GM12878 (cell line): ENCODE measurements around the gene CCDC85B. TPM values are rescaled to one million over a fixed set of nuclear protein-coding genes. Genes with fewer than 3 reads are reported as not detected.

Experiments used
- ATAC-seq: fragments of 200-7000 bp; cut with Tn5 transposase; 3 replicates; pipeline ENCODE4 v1.9.1; 2020; ENCODE audit warnings: mild to moderate bottlenecking, moderate library complexity
- BruUV-seq: library from RNA; stranded (reverse); fragments of 400-500 nt; replicated peaks from 2 replicates; lab custom pipeline; 2021; lab: Mats Ljungman, UMichigan
- CTCF ChIA-PET: fragments of 300-600 bp; sonication (Branson Sonifier 250); formaldehyde crosslinking; extraction: SDS; loops from one replicate; lab custom pipeline; 2021; ENCODE audit warnings: inconsistent platforms; lab: Yijun Ruan, JAX
- POLR2A ChIA-PET: fragments of 350-600 bp; formaldehyde crosslinking; extraction: SDS; loops from one replicate; lab custom pipeline; 2021; ENCODE audit warnings: inconsistent platforms; lab: Charles Lee
- RAD21 ChIA-PET: fragments of 300-600 bp; sonication (Branson Sonifier 250); formaldehyde crosslinking; loops from one replicate; lab custom pipeline; 2023; ENCODE audit warnings: antibody characterized with exemption; ENCODE audit not compliant: unreplicated experiment; lab: Charles Lee
- SMC1A ChIA-PET: fragments of 300-600 bp; sonication (Branson Sonifier 250); formaldehyde crosslinking; loops from one replicate; lab custom pipeline; 2023; ENCODE audit not compliant: unreplicated experiment, uncharacterized antibody; lab: Charles Lee
- DNase-seq: peaks from one replicate; pipeline ENCODE4 v3.0.0-alpha.2; 2011; ENCODE audit warnings: low read depth, low spot score
- FAIRE-seq: peaks from 3 replicates; lab custom pipeline; 2011; peaks lifted over from hg19 to GRCh38; lab: Jason Lieb, UNC
- H2AFZ ChIP-seq: 2 replicates; pipeline ENCODE4 v1.6.0; 2011; ENCODE audit warnings: low read depth, low read length, control low read depth; ENCODE audit not compliant: control insufficient read depth
- H3K27ac ChIP-seq: 2 replicates; pipeline ENCODE4 v1.5.1; 2011; ENCODE audit warnings: control low read depth; ENCODE audit not compliant: control insufficient read depth, insufficient read depth
- H3K27me3 ChIP-seq, 2 experiments: replicated peaks in 1 of 2; 2 replicates each; pipeline versions ENCODE4 v1.6.0 to v1.6.1; 2011; ENCODE audit warnings: low read length in 1 of 2; ENCODE audit not compliant: control insufficient read depth in 2 of 2, insufficient read depth in 2 of 2
- H3K36me3 ChIP-seq, 2 experiments: 2 replicates each; pipeline ENCODE4 v1.5.1; 2011; ENCODE audit warnings: low read length in 1 of 2; ENCODE audit not compliant: control insufficient read depth in 2 of 2, insufficient read depth in 2 of 2
- H3K4me1 ChIP-seq: 2 replicates; pipeline ENCODE4 v1.6.1; 2011; ENCODE audit warnings: mild to moderate bottlenecking, low read length, moderate library complexity, mixed read lengths; ENCODE audit not compliant: control insufficient read depth, insufficient read depth
- H3K4me2 ChIP-seq: 2 replicates; pipeline ENCODE4 v1.6.0; 2011; ENCODE audit warnings: control low read depth; ENCODE audit not compliant: control insufficient read depth, insufficient read depth
- H3K4me3 ChIP-seq: fragments of 200-600 bp; sonication (generic); 2 replicates; pipeline ENCODE4 v1.5.1; 2016
- H3K79me2 ChIP-seq: 2 replicates; pipeline ENCODE4 v1.6.0; 2011; ENCODE audit warnings: low read length; ENCODE audit not compliant: control insufficient read depth, insufficient read depth
- H3K9ac ChIP-seq: 2 replicates; pipeline ENCODE4 v1.8.0; 2011; ENCODE audit warnings: low read length, control low read depth, mixed read lengths; ENCODE audit not compliant: control insufficient read depth, insufficient read depth
- H3K9me3 ChIP-seq: replicated peaks from 3 replicates; pipeline ENCODE4 v1.5.1; 2011; ENCODE audit warnings: mild to moderate bottlenecking, low read length; ENCODE audit not compliant: control insufficient read depth, insufficient read depth
- H4K20me1 ChIP-seq: 2 replicates; pipeline ENCODE4 v1.6.0; 2011; ENCODE audit not compliant: control insufficient read depth, insufficient read depth
- CBX3 ChIP-seq: fragments of 200-600 bp; sonication (generic); IDR thresholded peaks from 2 replicates; pipeline ENCODE4 v1.6.1; 2016; ENCODE audit warnings: low read depth, borderline replicate concordance
- SMC3 ChIP-seq: IDR thresholded peaks from 2 replicates; pipeline ENCODE4 v1.6.1; 2011; ENCODE audit warnings: low read length, improper control_type of control experiment, borderline replicate concordance
- WGBS: methylation state at CpG from one replicate; pipeline ENCODE4 v1.1.6; 2016; ENCODE audit warnings: low lambda C conversion rate; ENCODE audit not compliant: insufficient replicate concordance, insufficient coverage; ENCODE audit errors: missing lambda C conversion rate; 5-methylcytosine and 5-hydroxymethylcytosine counted together
- in situ Hi-C: fragments of 300-500 bp; cut with MboI; formaldehyde crosslinking; loops from 9 replicates; pipeline ENCODE4 v1.14.3; 2018; ENCODE audit warnings: mixed read lengths
- intact Hi-C: fragments of 100-400 bp; cut with micrococcal nuclease; formaldehyde crosslinking; loops from one replicate; pipeline ENCODE4 v1.14.2; 2022; ENCODE audit not compliant: unreplicated experiment
- polyA plus RNA-seq, 11 experiments: library from polyadenylated mRNA; depleted of rRNA in 4 of 11; unstranded in 6 of 11; stranded (reverse) in 5 of 11; fragments of >200 nt; fragmentation: Nextera tagmentation in 4 of 11; fragmentation: Illumina TruSeq in 1 of 11; extraction: Ambion mirVana in 4 of 11; extraction: Trizol in 1 of 11; gene quantifications; 1 replicate in 1 of 11; 2 replicates in 10 of 11; pipeline versions ENCODE4 v1.2.1 to v1.2.3, GENCODE V29; 2011 to 2016; ENCODE audit warnings: inconsistent platforms in 2 of 11, missing spikeins in 2 of 11, low read depth in 1 of 11
- total RNA-seq, 4 experiments: library from RNA; depleted of rRNA in 3 of 4; stranded (reverse); fragments of >200 nt in 3 of 4; fragmentation: Illumina TruSeq in 1 of 4; extraction: Trizol in 1 of 4; gene quantifications; 2 replicates each; pipeline versions ENCODE4 v1.2.1 to v1.2.3, GENCODE V29; 2013 to 2021
- TF ChIP-seq, protein P1 (sequence below): fragments of 450-650 bp; IDR thresholded peaks from 2 replicates; pipeline ENCODE4 v1.6.1; 2016; ENCODE audit warnings: mild to moderate bottlenecking

The CCDC85B gene
- total and polyA plus RNA-seq, 10 of the 15 experiments (the other 5 are each of a cell fraction or from before 2014, with no cell fraction given), result 0.32 to 114 (median 49.5) TPM

DNA sequence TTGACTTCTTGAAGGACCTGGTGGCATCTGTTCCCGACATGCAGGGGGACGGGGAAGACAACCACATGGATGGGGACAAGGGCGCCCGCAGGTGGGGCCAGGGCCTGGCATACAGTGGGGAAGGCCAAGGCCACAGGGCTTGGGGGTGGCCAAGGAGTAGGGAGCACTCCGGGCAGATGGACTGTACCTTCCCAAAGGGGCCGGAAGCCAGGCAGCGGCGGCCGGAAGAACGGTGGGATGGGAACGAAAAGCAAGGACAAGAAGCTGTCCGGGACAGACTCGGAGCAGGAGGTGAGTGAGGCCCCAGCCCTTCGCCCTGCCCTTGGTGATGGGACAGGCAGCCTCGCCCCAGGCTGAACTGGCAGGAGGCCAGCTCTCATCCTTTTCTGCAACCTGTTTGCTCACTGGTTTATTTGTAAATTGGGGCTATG lies 29.9 kb downstream of the CCDC85B start:
- peak overlapping the region; percentile 68 for H3K9ac ChIP-seq
- ChIA-PET CTCF (interaction anchor here (0.9 kb wide), 1 partner anchor 31 kb away, joined by 3 read pairs; the partner anchor contains the start of gene CCDC85B), POLR2A (interaction anchor here (0.6 to 1.5 kb wide), 6 partner anchors 8 to 61 kb away, joined by 3 to 5 read pairs (median 4); partner anchors contain the start of genes CCDC85B, FIBP and MUS81), RAD21 (interaction anchor here (0.7 to 1.8 kb wide), 2 partner anchors 12 to 30 kb away, joined by 3 to 5 read pairs; partner anchors contain the start of gene CCDC85B), SMC1A (interaction anchor here (0.7 to 1.2 kb wide), 2 partner anchors 31 to 143 kb away, joined by 3 read pairs; no protein-coding TSS in a partner anchor)
- BruUV-seq, result no TSS peak
- ATAC-seq, result no peak
- H3K4me2 ChIP-seq, result peak overlapping the region; percentile 95
- no peaks in the 10 kb centered on the region for H3K27me3 ChIP-seq
- H4K20me1 ChIP-seq, result no peaks in the 10 kb centered on the region
- TF ChIP-seq SMC3 (no peak), CBX3 (no peak)
- TF ChIP-seq, protein P1, sequence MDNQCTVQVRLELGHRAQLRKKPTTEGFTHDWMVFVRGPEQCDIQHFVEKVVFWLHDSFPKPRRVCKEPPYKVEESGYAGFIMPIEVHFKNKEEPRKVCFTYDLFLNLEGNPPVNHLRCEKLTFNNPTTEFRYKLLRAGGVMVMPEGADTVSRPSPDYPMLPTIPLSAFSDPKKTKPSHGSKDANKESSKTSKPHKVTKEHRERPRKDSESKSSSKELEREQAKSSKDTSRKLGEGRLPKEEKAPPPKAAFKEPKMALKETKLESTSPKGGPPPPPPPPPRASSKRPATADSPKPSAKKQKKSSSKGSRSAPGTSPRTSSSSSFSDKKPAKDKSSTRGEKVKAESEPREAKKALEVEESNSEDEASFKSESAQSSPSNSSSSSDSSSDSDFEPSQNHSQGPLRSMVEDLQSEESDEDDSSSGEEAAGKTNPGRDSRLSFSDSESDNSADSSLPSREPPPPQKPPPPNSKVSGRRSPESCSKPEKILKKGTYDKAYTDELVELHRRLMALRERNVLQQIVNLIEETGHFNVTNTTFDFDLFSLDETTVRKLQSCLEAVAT, result 0 out of 2 replicates have a peak, but pooled peaks have one; percentile 17
- FAIRE-seq, result no peak
- H3K9me3 ChIP-seq, result no peaks in the 10 kb centered on the region
- intact Hi-C loops (no loop called here), in situ Hi-C loops (no loop called here)
- H3K27ac ChIP-seq, result peak overlapping the region; percentile 51
- peaks cover 0 to 2% of the 10 kb centered on the region in 2 experiments; a peak in 3 of 4 replicates for H3K36me3 ChIP-seq
- no peak overlapping the region for H2AFZ ChIP-seq
- DNase-seq, result no peak
- peaks cover 22% of the 10 kb centered on the region for H3K4me1 ChIP-seq
- WGBS, result 69% methylated on average over 14 of the region's 15 CpGs
- peaks cover 34% of the 10 kb centered on the region for H3K79me2 ChIP-seq
- H3K4me3 ChIP-seq, result peak overlapping the region; percentile 81
